Activated CD8-positive, alpha-beta T cell treated with anti-CD3 and anti-CD28 coated beads, Interleukin-2, amount 10 ng/mL, durations not matched to agents 7 days and 5 days (primary cell): Measurements from ENCODE around the gene ST6GALNAC3. TPM values are rescaled to one million over a fixed set of nuclear protein-coding genes. Genes with fewer than 3 reads are reported as not detected.

Experiments
- ATAC-seq: fragments of 150-1000 bp; cut with Tn5 transposase; one replicate; pipeline ENCODE4 v1.10.0; 2021; ENCODE audit warnings: moderate library complexity
- CTCF ChIA-PET: fragments of 350-600 bp; sonication (Branson Sonifier 250); formaldehyde crosslinking; loops from one replicate; lab custom pipeline; 2021; ENCODE audit warnings: antibody characterized with exemption; lab: Charles Lee
- POLR2A ChIA-PET: fragments of 350-600 bp; sonication (Branson Sonifier 250); formaldehyde crosslinking; loops from one replicate; lab custom pipeline; 2021; ENCODE audit warnings: antibody characterized with exemption; lab: Charles Lee
- DNase-seq: peaks from one replicate; pipeline ENCODE4 v3.0.0-alpha.2; 2020
- H3K27ac Mint-ChIP-seq: one replicate; pipeline ENCODE4 v1.8.0; 2021; ENCODE audit warnings: mild to moderate bottlenecking, mixed read lengths
- H3K27me3 Mint-ChIP-seq: one replicate; pipeline ENCODE4 v1.8.0; 2021; ENCODE audit warnings: low read depth, mixed read lengths
- H3K36me3 Mint-ChIP-seq: one replicate; pipeline ENCODE4 v1.8.0; 2021; ENCODE audit warnings: low read depth, mixed read lengths
- H3K4me1 Mint-ChIP-seq: one replicate; pipeline ENCODE4 v1.8.0; 2021; ENCODE audit warnings: low read depth, mixed read lengths
- H3K4me3 Mint-ChIP-seq: one replicate; pipeline ENCODE4 v1.8.0; 2021; ENCODE audit warnings: mild to moderate bottlenecking, mixed read lengths
- H3K9me3 Mint-ChIP-seq: one replicate; pipeline ENCODE4 v1.8.0; 2022; ENCODE audit warnings: mixed read lengths; ENCODE audit not compliant: insufficient read depth
- total RNA-seq, 2 experiments: library from RNA; stranded (reverse); gene quantifications; one replicate each; pipeline ENCODE4 v1.2.3, GENCODE V29; 2021

The ST6GALNAC3 gene
- total RNA-seq, 2 experiments from 2014 or later = 0.50 TPM; not detected in 1

DNA sequence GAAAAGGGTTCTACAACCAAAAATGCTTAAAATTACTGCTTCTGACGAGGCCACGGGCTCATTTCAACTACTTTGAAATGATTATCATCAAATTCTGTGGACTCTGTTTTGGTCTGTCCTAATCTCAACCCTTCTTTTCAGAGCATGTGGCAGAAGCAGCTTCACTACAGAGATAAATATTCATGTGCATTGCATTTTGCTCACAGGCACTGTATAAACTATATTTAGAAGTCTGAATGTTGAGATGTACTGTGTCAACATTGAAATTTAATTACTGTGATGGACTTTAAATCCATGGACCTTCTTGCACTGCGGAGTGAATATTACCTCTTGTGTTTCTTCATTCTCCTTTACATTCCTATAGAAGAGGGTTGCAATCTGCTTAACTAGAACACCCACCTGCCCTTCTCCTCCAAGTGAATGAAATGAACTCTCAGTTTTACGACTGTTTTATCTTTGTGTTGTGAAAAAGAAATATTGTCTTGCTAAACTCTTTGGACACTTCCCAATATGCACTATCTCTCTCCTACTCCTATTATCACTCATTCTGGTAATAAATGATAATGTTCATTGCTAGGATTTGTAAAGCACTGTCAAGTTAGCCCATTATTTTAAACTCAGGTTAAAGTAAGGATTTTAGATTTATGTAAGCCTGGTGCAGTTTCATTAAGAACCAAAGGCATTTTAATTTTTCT lies 511.6 kb downstream of the ST6GALNAC3 start:
- ChIA-PET CTCF (no interaction called here), POLR2A (no interaction called here)
- DNase-seq (no peak), ATAC-seq (no peak)
- no peak overlapping the region for H3K27ac Mint-ChIP-seq
- no peaks in the 10 kb centered on the region for H3K4me1 Mint-ChIP-seq
- H3K27me3 Mint-ChIP-seq = no peaks in the 10 kb centered on the region
- no peaks in the 10 kb centered on the region for H3K9me3 Mint-ChIP-seq
- H3K4me3 Mint-ChIP-seq = no peak overlapping the region
- no peaks in the 10 kb centered on the region for H3K36me3 Mint-ChIP-seq

DNA sequence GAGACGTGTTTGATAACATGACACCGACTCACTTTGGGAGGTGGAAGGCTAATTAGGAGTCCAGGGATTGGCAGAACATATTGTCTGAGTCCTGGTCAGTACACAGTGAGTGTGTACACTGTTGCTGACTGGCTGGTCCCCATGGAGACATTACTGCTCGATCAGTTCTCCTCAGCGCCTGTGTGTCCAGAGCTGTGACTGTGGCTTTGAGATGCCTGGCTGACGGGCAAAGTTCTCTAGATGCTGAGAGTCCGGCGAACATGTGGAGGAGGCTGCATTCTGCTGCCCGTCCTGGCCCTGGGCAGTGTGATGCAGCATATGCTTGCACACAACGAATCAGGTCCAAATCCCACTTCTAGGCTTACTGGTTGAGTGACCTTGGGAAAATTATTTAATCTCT lies 512.7 kb downstream of the ST6GALNAC3 start:
- Mint-ChIP-seq H3K4me3 (no peak overlapping the region), H3K9me3 (no peaks in the 10 kb centered on the region), H3K27ac (no peak overlapping the region), H3K36me3 (no peaks in the 10 kb centered on the region), H3K4me1 (no peaks in the 10 kb centered on the region), H3K27me3 (no peaks in the 10 kb centered on the region)
- ATAC-seq (no peak), DNase-seq (no peak)
- CTCF ChIA-PET = no interaction called here
- POLR2A ChIA-PET = no interaction called here

DNA sequence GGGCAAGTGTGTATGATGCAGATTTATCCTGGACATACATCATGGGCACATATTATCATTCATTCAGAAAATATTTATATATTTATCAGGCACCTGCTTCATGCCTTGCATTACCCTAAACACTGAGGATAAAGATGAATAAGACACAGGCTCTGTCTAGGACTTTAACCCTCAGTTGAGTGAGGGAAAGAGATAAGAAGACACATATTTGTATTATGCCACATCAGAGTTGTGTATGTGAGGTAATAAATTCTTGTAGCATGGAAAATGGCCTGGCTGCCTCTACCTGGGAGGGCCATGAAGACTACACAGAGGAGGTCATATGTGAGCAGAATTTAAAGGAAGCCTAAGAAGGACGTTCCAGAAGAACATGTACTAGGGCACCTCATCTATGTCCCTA lies 516.9 kb downstream of the ST6GALNAC3 start:
- H3K4me1 Mint-ChIP-seq = no peaks in the 10 kb centered on the region
- H3K4me3 Mint-ChIP-seq = no peak overlapping the region
- no peak for ATAC-seq
- no peaks in the 10 kb centered on the region for H3K36me3 Mint-ChIP-seq
- H3K9me3 Mint-ChIP-seq = no peaks in the 10 kb centered on the region
- ChIA-PET CTCF (no interaction called here), POLR2A (no interaction called here)
- no peak for DNase-seq
- H3K27ac Mint-ChIP-seq = no peak overlapping the region
- no peaks in the 10 kb centered on the region for H3K27me3 Mint-ChIP-seq

DNA sequence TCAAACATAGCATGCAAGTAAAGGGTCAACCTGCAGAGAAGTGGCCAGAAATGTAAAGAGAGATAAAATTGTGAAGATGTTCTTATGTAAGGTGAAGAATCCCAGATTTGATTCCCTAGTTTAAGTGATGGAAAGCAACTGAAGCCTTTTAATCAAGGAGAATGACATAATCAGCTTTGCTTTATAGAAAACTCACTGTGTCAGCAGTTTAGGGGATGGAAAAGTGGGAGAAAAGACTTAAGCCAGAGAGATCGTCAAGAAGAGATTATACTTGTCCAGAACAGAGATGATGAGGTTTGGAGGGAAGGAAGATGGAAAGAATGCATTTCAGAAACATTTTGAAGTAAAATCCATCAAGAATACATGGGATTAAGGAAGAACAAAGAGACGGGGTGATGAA lies 517.4 kb downstream of the ST6GALNAC3 start:
- Mint-ChIP-seq H3K9me3 (no peaks in the 10 kb centered on the region), H3K4me3 (no peak overlapping the region), H3K27ac (no peak overlapping the region), H3K4me1 (no peaks in the 10 kb centered on the region), H3K27me3 (no peaks in the 10 kb centered on the region), H3K36me3 (no peaks in the 10 kb centered on the region)
- CTCF ChIA-PET = no interaction called here
- POLR2A ChIA-PET = no interaction called here
- ATAC-seq (no peak), DNase-seq (no peak)

DNA sequence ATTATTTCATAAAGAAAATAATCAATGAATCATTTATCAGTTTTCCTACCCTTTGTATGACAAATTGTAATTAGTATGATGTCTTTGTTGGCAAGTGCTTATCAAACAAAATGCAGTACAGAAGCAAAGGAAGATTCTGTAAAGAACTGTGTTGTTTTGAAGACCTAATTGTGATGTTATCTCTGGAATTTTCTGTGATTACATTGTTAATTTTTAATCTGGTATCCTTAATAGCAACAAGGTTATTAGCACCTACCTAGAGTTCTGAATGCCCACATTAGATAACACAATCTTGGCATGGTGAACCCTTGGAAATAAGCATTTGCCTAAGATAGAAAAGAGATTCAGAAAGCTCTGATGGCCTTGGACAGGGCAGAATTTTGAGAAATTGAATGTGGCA lies 518.6 kb downstream of the ST6GALNAC3 start:
- CTCF ChIA-PET = no interaction called here
- no peak for DNase-seq
- Mint-ChIP-seq H3K27me3 (no peaks in the 10 kb centered on the region), H3K9me3 (no peaks in the 10 kb centered on the region), H3K36me3 (no peaks in the 10 kb centered on the region), H3K4me3 (no peak overlapping the region), H3K4me1 (no peaks in the 10 kb centered on the region), H3K27ac (no peak overlapping the region)
- POLR2A ChIA-PET = no interaction called here
- no peak for ATAC-seq

DNA sequence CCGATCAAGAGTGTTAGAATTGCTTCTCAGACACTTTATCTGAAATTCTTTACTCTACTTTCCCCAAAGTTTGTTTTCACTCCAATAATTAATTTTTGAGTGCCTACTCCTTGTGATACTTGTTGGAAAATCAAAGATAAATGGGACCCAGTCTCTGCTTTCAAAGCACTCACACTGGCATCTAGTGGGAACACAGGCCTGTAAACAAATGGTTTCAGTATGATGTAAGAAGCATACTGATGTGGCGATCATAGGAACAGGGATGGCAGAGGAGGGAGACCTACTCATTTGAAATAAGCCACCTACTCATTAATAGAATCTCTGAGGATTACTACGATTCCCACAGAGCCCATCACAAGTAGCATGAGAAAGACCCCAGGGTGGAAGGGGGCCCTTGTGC lies 519.1 kb downstream of the ST6GALNAC3 start:
- ChIA-PET POLR2A (no interaction called here), CTCF (no interaction called here)

DNA sequence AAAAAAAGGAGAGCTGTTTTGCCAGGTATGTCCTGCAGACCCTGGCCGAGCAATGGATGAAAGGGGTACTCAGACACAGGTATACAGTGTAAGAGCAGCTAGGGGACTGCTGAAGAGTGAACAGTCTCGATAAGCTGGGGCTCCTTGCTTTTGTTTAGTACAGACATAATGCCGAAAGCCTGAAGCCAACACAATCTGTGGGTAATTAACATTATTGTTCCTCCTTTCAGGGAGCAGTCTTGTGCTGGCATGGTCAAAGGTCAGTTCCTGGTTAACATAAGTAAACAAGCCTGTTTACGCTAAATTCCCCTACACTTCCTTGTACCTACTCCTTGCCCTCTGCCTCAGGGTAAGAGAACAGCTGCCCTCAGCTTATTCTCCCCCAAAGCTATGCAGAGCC lies 520.5 kb downstream of the ST6GALNAC3 start:
- ChIA-PET CTCF (no interaction called here), POLR2A (no interaction called here)
- ATAC-seq (no peak), DNase-seq (no peak)
- Mint-ChIP-seq H3K36me3 (no peaks in the 10 kb centered on the region), H3K27ac (no peak overlapping the region), H3K9me3 (no peaks in the 10 kb centered on the region), H3K4me3 (no peak overlapping the region), H3K4me1 (no peaks in the 10 kb centered on the region), H3K27me3 (no peaks in the 10 kb centered on the region)

More for the DNA sequence above, 519.1 kb downstream of the ST6GALNAC3 start:
- Mint-ChIP-seq H3K36me3 (no peaks in the 10 kb centered on the region), H3K27me3 (no peaks in the 10 kb centered on the region), H3K9me3 (no peaks in the 10 kb centered on the region), H3K4me3 (no peak overlapping the region), H3K27ac (no peak overlapping the region), H3K4me1 (no peaks in the 10 kb centered on the region)
- no peak for DNase-seq
- ATAC-seq = no peak

DNA sequence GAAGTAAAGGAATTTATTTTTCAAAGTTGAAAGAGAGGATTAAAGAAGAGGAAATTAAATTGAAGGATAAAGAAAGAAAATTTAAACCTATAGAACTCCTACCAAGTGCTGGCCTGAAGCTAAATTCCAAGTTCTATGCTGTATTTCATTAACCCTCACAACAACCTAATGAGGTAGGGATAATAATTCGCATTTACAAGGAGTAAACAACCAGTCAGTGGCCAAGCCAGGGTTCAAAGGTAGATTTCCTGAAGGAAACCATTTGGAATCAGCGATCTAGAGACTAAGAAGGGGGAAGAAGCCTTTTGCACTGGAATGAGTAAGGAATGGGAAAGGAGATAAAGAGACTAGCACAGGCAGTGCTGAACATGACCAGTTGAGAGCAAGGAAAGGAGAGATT lies 526.9 kb downstream of the ST6GALNAC3 start:
- Mint-ChIP-seq H3K36me3 (no peaks in the 10 kb centered on the region), H3K4me1 (no peaks in the 10 kb centered on the region), H3K27me3 (no peaks in the 10 kb centered on the region), H3K4me3 (no peak overlapping the region), H3K9me3 (no peaks in the 10 kb centered on the region), H3K27ac (no peak overlapping the region)
- DNase-seq (no peak), ATAC-seq (no peak)
- POLR2A ChIA-PET = no interaction called here
- CTCF ChIA-PET = no interaction called here

DNA sequence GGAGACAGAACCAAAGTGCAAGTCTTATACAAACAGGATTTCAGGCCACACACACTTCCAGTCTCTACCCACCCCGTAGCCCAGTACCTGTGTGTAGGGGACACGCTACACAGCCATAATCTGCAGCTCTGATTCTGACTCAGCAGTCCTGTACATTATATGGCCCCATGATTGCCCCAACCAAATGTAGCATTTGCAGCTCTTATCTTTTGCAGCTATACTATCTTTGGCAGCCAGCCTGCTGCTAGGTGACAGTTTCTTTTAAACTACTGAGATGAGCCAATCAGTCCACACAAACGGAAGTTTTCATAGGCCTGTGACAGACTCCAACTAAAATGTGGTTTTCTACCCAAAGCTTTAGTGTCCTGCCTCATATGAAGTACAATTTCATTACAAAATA lies 533.2 kb downstream of the ST6GALNAC3 start:
- DNase-seq = no peak
- Mint-ChIP-seq H3K27me3 (no peaks in the 10 kb centered on the region), H3K27ac (no peak overlapping the region), H3K4me3 (no peak overlapping the region), H3K4me1 (no peaks in the 10 kb centered on the region), H3K9me3 (no peaks in the 10 kb centered on the region), H3K36me3 (no peaks in the 10 kb centered on the region)
- ATAC-seq = no peak
- ChIA-PET POLR2A (no interaction called here), CTCF (no interaction called here)

DNA sequence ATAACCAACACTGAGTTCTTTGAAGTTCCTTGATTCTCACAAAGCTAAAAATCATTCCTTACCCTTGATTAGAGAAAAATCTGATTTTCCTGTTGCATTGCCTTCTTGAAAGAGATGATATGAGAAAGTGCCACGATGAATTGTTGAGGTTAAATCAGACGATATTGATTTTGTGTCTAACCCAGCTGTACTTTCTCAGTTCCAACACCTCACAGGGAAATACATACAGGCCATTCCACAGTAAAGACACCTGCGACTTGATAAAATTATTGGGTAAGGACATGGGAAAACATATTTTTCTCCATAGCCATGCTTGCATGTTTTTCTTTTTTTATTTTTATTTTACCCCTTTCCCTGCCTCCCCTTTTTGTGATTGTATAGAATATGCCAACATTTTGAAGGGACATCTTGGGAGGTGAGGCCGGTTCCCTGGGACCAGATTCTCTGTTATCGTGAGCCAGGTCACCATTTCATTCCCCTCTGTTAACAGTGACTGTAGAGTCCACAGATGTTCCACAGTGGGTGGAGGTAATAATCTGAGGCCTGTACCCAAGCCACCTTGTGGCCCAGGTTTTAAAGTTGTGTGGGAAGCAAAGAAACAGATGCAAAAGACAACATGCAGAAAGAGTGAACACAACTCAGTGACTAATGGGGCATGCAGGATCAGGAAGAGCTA lies 537.4 kb downstream of the ST6GALNAC3 start:
- Mint-ChIP-seq H3K4me3 (no peak overlapping the region), H3K4me1 (no peaks in the 10 kb centered on the region), H3K36me3 (no peaks in the 10 kb centered on the region), H3K27ac (no peak overlapping the region), H3K9me3 (no peaks in the 10 kb centered on the region), H3K27me3 (no peaks in the 10 kb centered on the region)
- ChIA-PET POLR2A (no interaction called here), CTCF (no interaction called here)
- no peak for DNase-seq
- no peak for ATAC-seq

DNA sequence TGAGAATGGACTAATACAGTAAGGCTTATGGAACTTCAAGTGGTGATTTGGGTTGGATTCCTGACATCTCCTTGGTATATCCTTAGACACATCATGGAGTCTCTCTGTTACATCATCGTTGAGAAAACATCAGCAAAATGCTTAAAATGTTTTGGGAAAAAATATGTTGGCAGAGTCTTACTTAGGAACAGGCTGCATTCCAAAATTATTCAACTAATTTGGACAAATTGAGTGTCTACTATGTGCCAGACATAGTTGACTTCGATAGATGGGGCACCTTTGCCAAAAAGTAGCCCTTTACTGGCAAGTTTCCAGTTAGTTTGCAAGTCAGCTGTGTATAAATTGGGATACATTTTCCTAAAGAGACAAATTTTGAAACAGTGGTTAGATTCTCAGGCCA lies 539.3 kb downstream of the ST6GALNAC3 start:
- ATAC-seq (no peak), DNase-seq (no peak)
- Mint-ChIP-seq H3K4me1 (no peaks in the 10 kb centered on the region), H3K4me3 (no peak overlapping the region), H3K9me3 (no peaks in the 10 kb centered on the region), H3K27ac (no peak overlapping the region), H3K27me3 (no peaks in the 10 kb centered on the region), H3K36me3 (no peaks in the 10 kb centered on the region)
- POLR2A ChIA-PET = no interaction called here
- CTCF ChIA-PET = interaction anchor here (1.6 kb wide), 1 partner anchor 459 kb away, joined by 3 read pairs; no protein-coding TSS in a partner anchor

DNA sequence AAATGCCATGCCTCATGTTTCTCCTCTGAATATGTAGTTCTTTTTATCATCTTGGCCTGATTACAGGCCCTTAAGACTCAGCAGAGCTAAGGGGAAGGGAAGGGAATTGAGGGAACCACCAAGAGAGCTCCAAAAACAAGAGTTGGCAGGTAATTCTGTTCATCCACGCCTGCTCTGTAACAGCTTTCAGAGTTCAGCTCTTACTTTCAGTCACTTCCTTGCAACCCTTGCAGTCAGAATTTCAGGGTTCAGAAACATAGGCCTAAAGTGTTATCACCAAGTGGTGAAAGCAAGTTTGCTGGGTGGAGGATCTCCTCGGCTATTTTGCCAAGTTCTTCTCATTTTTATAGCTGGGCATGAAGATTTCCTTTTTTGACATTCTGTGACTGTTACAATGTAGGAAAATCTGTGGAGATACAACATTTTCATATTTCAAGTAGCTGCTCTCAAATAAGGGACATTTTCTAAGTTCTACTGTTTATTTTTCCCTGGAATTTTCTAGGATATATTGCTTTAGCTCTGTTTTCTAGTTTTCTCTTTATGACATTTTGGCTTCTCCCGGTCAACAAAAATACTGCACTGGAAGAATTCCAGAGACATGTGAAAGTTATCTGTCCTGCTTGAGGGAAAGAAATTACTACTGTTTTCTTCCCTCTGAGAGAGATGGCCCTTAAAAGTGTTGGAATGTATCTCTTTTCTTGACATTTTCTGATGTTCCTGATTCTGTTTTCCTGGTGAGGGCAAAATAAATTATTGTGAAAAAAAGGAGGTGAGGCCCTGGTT lies 540.9 kb downstream of the ST6GALNAC3 start:
- no peaks in the 10 kb centered on the region for H3K4me1 Mint-ChIP-seq
- no peak overlapping the region for H3K27ac Mint-ChIP-seq
- H3K27me3 Mint-ChIP-seq = no peaks in the 10 kb centered on the region
- no peak for DNase-seq
- ChIA-PET CTCF (interaction anchor here (1.2 kb wide), 1 partner anchor 8 kb away, joined by 4 read pairs; no protein-coding TSS in a partner anchor), POLR2A (no interaction called here)
- no peaks in the 10 kb centered on the region for H3K36me3 Mint-ChIP-seq
- H3K4me3 Mint-ChIP-seq = no peak overlapping the region
- no peak for ATAC-seq
- no peaks in the 10 kb centered on the region for H3K9me3 Mint-ChIP-seq
